ENCODE results near the gene YY1.
A peak's percentile ranks its signal among the peaks of the same experiment; 100 is the strongest.

Gene YY1

GRCh38 chr14:100213587-100213955 is 25.4 kb upstream of the YY1 start:
- H3K27ac ChIP-seq = peak overlapping the region; percentile 85
- no peak for TF ChIP-seq CTCF (conservative IDR thresholded peaks at IDR 0.05; ENCODE audit: low read depth)
- ChIA-PET POLR2A (ENCODE audit: low non-redundant PET) (interaction anchor here (1.6 kb wide), 1 partner anchor 9 kb away, joined by 6 read pairs; no protein-coding TSS in a partner anchor), CTCF (no interaction called here)
- DNase-seq (ENCODE audit: low spot score) = no peak

- DNase-seq (ENCODE audit: low spot score) = peak; percentile 91
- H3K27ac ChIP-seq = peak overlapping the region; percentile 85
- no peak for TF ChIP-seq CTCF (conservative IDR thresholded peaks at IDR 0.05; ENCODE audit: low read depth)
- ChIA-PET CTCF (interaction anchor here (1.3 kb wide), 1 partner anchor 32 kb away, joined by 4 read pairs; no protein-coding TSS in a partner anchor), POLR2A (ENCODE audit: low non-redundant PET) (interaction anchor here (1.6 kb wide), 1 partner anchor 9 kb away, joined by 6 read pairs; no protein-coding TSS in a partner anchor)
Measured at GRCh38 chr14:100213956-100214769, 24.8 kb upstream of the YY1 start.

GRCh38 chr14:100214770-100215083 is 24.2 kb upstream of the YY1 start:
- peak overlapping the region; percentile 85 for H3K27ac ChIP-seq
- no peak for DNase-seq (ENCODE audit: low spot score)
- POLR2A ChIA-PET (ENCODE audit: low non-redundant PET) = interaction anchor here (0.6 to 1.6 kb wide), 2 partner anchors 10 to 25 kb away, joined by 3 to 6 read pairs; no protein-coding TSS in a partner anchor
- CTCF ChIA-PET = interaction anchor here (1.3 kb wide), 1 partner anchor 32 kb away, joined by 4 read pairs; no protein-coding TSS in a partner anchor
- TF ChIP-seq CTCF (conservative IDR thresholded peaks at IDR 0.05; ENCODE audit: low read depth) = no peak

- H3K27ac ChIP-seq = peak overlapping the region; percentile 85; the same call in 1 of the 2 replicates
- no peak for DNase-seq (ENCODE audit: low spot score)
- ChIA-PET CTCF (interaction anchor here (0.6 to 1.3 kb wide), 2 partner anchors 31 to 199 kb away, joined by 4 read pairs; no protein-coding TSS in a partner anchor), POLR2A (ENCODE audit: low non-redundant PET) (interaction anchor here (0.5 to 1.6 kb wide), 4 partner anchors 11 to 26 kb away, joined by 3 to 6 read pairs (median 4); no protein-coding TSS in a partner anchor)
- no peak for TF ChIP-seq CTCF (conservative IDR thresholded peaks at IDR 0.05; ENCODE audit: low read depth)
Measured at GRCh38 chr14:100215330-100215885, 23.5 kb upstream of the YY1 start.

GRCh38 chr14:100219126-100219785 is 19.7 kb upstream of the YY1 start:
- no peak for DNase-seq (ENCODE audit: low spot score)
- TF ChIP-seq CTCF (conservative IDR thresholded peaks at IDR 0.05; ENCODE audit: low read depth) = no peak
- CTCF ChIA-PET = no interaction called here
- POLR2A ChIA-PET (ENCODE audit: low non-redundant PET) = no interaction called here
- H3K27ac ChIP-seq = no peak overlapping the region

- no peak for TF ChIP-seq CTCF (conservative IDR thresholded peaks at IDR 0.05; ENCODE audit: low read depth)
- no peak for DNase-seq (ENCODE audit: low spot score)
- H3K27ac ChIP-seq = peak overlapping the region; percentile 24
- ChIA-PET POLR2A (ENCODE audit: low non-redundant PET) (interaction anchor here (0.6 kb wide), 1 partner anchor 13 kb away, joined by 3 read pairs; no protein-coding TSS in a partner anchor), CTCF (interaction anchor here (0.6 to 0.7 kb wide), 2 partner anchors 421 to 718 kb away, joined by 4 to 5 read pairs; no protein-coding TSS in a partner anchor)
Measured at GRCh38 chr14:100221533-100222223, 17.3 kb upstream of the YY1 start.

Measured in RWPE1 (cell line).